Measurements from ENCODE around the gene FN3K. TPM values are rescaled to one million over a fixed set of nuclear protein-coding genes. Genes with fewer than 3 reads are reported as not detected.

FN3K gene
- polyA plus RNA-seq, 2 of the 4 experiments (the other 2 are of a cell fraction): 1.3 to 13.2 TPM

- ATAC-seq (no peak), FAIRE-seq (no peak), DNase-seq (ENCODE audit: low read depth in 1 of 2, low spot score in 1 of 2) (no peak)
- peak overlapping the region; percentile 60 for H3K4me3 ChIP-seq
- H3K4me2 ChIP-seq: peak overlapping the region; percentile 98
- peak overlapping the region; percentile 47 to 83; a peak in 5 of 6 replicates for H3K27ac ChIP-seq
- peaks cover 23% of the 10 kb centered on the region for H3K9me3 ChIP-seq
- 62% methylated on average over 9 of the region's 32 CpGs for WGBS (ENCODE audit: missing lambda C conversion rate)
- peaks cover 20% of the 10 kb centered on the region for H3K4me1 ChIP-seq
- TF ChIP-seq, protein P1, sequence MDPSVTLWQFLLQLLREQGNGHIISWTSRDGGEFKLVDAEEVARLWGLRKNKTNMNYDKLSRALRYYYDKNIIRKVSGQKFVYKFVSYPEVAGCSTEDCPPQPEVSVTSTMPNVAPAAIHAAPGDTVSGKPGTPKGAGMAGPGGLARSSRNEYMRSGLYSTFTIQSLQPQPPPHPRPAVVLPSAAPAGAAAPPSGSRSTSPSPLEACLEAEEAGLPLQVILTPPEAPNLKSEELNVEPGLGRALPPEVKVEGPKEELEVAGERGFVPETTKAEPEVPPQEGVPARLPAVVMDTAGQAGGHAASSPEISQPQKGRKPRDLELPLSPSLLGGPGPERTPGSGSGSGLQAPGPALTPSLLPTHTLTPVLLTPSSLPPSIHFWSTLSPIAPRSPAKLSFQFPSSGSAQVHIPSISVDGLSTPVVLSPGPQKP (IDR thresholded peaks at IDR 0.05; ENCODE audit: low read depth, low read length): no peak
- no peak for TF ChIP-seq TFCP2L1 (CRISPR knock-in tag; IDR thresholded peaks at IDR 0.05)
- TF ChIP-seq MAFK (IDR thresholded peaks at IDR 0.05; ENCODE audit: partially characterized antibody): no peak
- TF ChIP-seq, protein P2, sequence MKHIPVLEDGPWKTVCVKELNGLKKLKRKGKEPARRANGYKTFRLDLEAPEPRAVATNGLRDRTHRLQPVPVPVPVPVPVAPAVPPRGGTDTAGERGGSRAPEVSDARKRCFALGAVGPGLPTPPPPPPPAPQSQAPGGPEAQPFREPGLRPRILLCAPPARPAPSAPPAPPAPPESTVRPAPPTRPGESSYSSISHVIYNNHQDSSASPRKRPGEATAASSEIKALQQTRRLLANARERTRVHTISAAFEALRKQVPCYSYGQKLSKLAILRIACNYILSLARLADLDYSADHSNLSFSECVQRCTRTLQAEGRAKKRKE (CRISPR knock-in tag; IDR thresholded peaks at IDR 0.05; ENCODE audit: low read depth): no peak
- no peak for TF ChIP-seq KDM1A (IDR thresholded peaks at IDR 0.05; ENCODE audit: low read depth)
- TF ChIP-seq USF2 (IDR thresholded peaks at IDR 0.05): no peak
- TF ChIP-seq FOSB (CRISPR knock-in tag; IDR thresholded peaks at IDR 0.05): no peak
- TF ChIP-seq GATA3 (IDR thresholded peaks at IDR 0.05; ENCODE audit: borderline replicate concordance): no peak
- TF ChIP-seq HMGXB4 (CRISPR knock-in tag; IDR thresholded peaks at IDR 0.05; ENCODE audit: borderline replicate concordance): no peak
- TF ChIP-seq JUNB (IDR thresholded peaks at IDR 0.05): no peak
- TF ChIP-seq SMC3 (IDR thresholded peaks at IDR 0.05): no peak
- TF ChIP-seq CHD2 (IDR thresholded peaks at IDR 0.05; ENCODE audit: low read length, partially characterized antibody): no peak
- TF ChIP-seq FOSL2 (IDR thresholded peaks at IDR 0.05): no peak
- TF ChIP-seq FOSL2 (CRISPR knock-in tag; IDR thresholded peaks at IDR 0.05): no peak
- no peak for TF ChIP-seq CBX8 (IDR thresholded peaks at IDR 0.05)
- no peak for TF ChIP-seq ESRRA (IDR thresholded peaks at IDR 0.05; ENCODE audit: borderline replicate concordance, low read length)
- no peak for TF ChIP-seq JUN (IDR thresholded peaks at IDR 0.05)
- CTCF ChIA-PET: interaction anchor here (0.8 to 3.1 kb wide), 5 partner anchors 9 to 30 kb away, joined by 3 to 16 read pairs (median 9); no protein-coding TSS in a partner anchor
- POLR2A ChIA-PET: no interaction called here
These were observed 37.7 kb upstream of the FN3K start for GRCh38 chr17:82697808-82698064.

GRCh38 chr17:82698065-82698973 is 37.1 kb upstream of the FN3K start, which contains the start of gene RAB40B:
TSS of gene RAB40B (minus strand) at chr17:82698698. CDS start at chr17:82698596, 102 bp downstream.
- ChIA-PET CTCF (interaction anchor here (0.8 to 3.1 kb wide), 5 partner anchors 10 to 30 kb away, joined by 3 to 16 read pairs (median 9); no protein-coding TSS in a partner anchor), POLR2A (interaction anchor here (0.5 kb wide), 1 partner anchor 28 kb away, joined by 3 read pairs; no protein-coding TSS in a partner anchor)
- H3K4me3 ChIP-seq: peak within 1 kb of the TSS; percentile 60
- peak; percentile 99 to 100 for DNase-seq (ENCODE audit: low read depth in 1 of 2, low spot score in 1 of 2)
- peak; percentile 95 to 97 for ATAC-seq
- H3K4me2 ChIP-seq: peak within 1 kb of the TSS; percentile 98
- peaks cover 23% of the 10 kb centered on the region for H3K9me3 ChIP-seq
- H3K4me1 ChIP-seq: peaks cover 25% of the 10 kb centered on the region
- under 1% methylated on average over 32 of the region's 112 CpGs for WGBS (ENCODE audit: missing lambda C conversion rate)
- H3K27ac ChIP-seq: peak within 1 kb of the TSS; percentile 47 to 83
- peak; percentile 28 for FAIRE-seq
- TF ChIP-seq POLR2A (IDR thresholded peaks at IDR 0.05; ENCODE audit: low read length) (no peak), REST (IDR thresholded peaks at IDR 0.05) (no peak), CHD4 (IDR thresholded peaks at IDR 0.05; ENCODE audit: borderline replicate concordance) (no peak), EHMT2 (IDR thresholded peaks at IDR 0.05; ENCODE audit: low read depth) (no peak), HDAC2 (IDR thresholded peaks at IDR 0.05) (no peak), BCL3 (IDR thresholded peaks at IDR 0.05) (no peak), RARB (CRISPR knock-in tag; IDR thresholded peaks at IDR 0.05) (no peak), SMC3 (IDR thresholded peaks at IDR 0.05) (no peak), RFX5 (IDR thresholded peaks at IDR 0.05) (peak; percentile 93)
- TF ChIP-seq, protein P3, sequence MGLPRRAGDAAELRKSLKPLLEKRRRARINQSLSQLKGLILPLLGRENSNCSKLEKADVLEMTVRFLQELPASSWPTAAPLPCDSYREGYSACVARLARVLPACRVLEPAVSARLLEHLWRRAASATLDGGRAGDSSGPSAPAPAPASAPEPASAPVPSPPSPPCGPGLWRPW (IDR thresholded peaks at IDR 0.05): no peak
- TF ChIP-seq, protein P1 (IDR thresholded peaks at IDR 0.05; ENCODE audit: low read depth, low read length): no peak
